Spinal cord (tissue), 10 donors: ENCODE data around the gene ZNF582. TPM values are rescaled to one million over a fixed set of nuclear protein-coding genes. Genes with fewer than 3 reads are reported as not detected.
"Not testable (repeated sequence)": the region's sequence is repeated elsewhere in the genome, so short reads cannot be mapped to it uniquely, and the experiment has no call there.

Experiments
- DNase-seq, 6 donors: peaks; one replicate each; pipeline versions ENCODE4 v3.0.0 to v3.0.0-alpha.2; 2013 to 2015; ENCODE audit warnings: low spot score in 6 of 6, low read depth in 4 of 6
- H3K27ac ChIP-seq: one replicate; pipeline ENCODE4 v1.5.1; 2013; ENCODE audit warnings: low read depth, low read length, control low read depth
- H3K27me3 ChIP-seq: one replicate; pipeline ENCODE4 v1.6.1; 2013; ENCODE audit warnings: low read length; ENCODE audit not compliant: control insufficient read depth, insufficient read depth
- H3K36me3 ChIP-seq: one replicate; pipeline ENCODE4 v1.6.1; 2013; ENCODE audit warnings: low read length; ENCODE audit not compliant: control insufficient read depth, insufficient read depth
- H3K4me1 ChIP-seq: one replicate; pipeline ENCODE4 v1.6.1; 2013; ENCODE audit warnings: low read length; ENCODE audit not compliant: control insufficient read depth, insufficient read depth
- H3K4me3 ChIP-seq: one replicate; pipeline ENCODE4 v1.5.1; 2013; ENCODE audit warnings: low read depth, low read length, control low read depth
- H3K9me3 ChIP-seq: one replicate; pipeline ENCODE4 v1.6.1; 2013; ENCODE audit warnings: low read length; ENCODE audit not compliant: control insufficient read depth, insufficient read depth
- WGBS: methylation state at CpG from one replicate; pipeline ENCODE4 v1.1.5; 2013; ENCODE audit warnings: missing lambda C conversion rate; ENCODE audit not compliant: insufficient coverage; 5-methylcytosine and 5-hydroxymethylcytosine counted together
- polyA plus RNA-seq, 2 donors: library from polyadenylated mRNA; unstranded; fragments of 120-200 nt; gene quantifications; one replicate each; pipeline ENCODE4 v1.2.1, GENCODE V29; 2013; ENCODE audit not compliant: insufficient read length in 2 of 2
- total RNA-seq, 2 donors: library from RNA; depleted of rRNA in 1 of 2; stranded (reverse); fragments of 120-200 nt in 1 of 2; fragments of >200 nt in 1 of 2; gene quantifications; one replicate each; pipeline versions ENCODE4 v1.2.3 to v1.2.4, GENCODE V29; 2013 to 2014
- donor health status: healthy.

The ZNF582 gene
- total and polyA plus RNA-seq, 4 donors, result 5.3 to 8.7 (median 7.5) TPM

DNA sequence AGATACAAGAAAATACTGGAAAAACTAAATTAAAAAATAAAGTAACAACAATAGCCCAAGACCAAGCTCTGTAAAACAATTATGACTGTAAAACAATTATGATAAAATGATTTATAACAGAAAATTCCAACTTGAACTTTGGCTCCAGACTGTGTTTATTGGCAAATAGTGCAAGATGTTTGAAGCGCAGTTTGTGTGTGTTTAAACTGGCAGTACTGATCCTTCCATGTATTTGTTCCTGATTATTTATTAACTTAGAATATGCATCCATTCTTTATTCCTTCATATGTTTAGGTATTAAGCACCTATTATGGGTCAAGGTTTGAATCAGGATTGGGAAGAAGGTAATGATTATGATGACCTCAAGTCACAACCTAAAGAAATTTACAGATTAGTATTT, 37.8 kb downstream of the ZNF582 start:
- H3K4me3 ChIP-seq, result no peak overlapping the region
- peaks cover 8% of the 10 kb centered on the region for H3K9me3 ChIP-seq
- H3K36me3 ChIP-seq, result no peaks in the 10 kb centered on the region
- H3K27ac ChIP-seq, result no peak overlapping the region
- no peak for DNase-seq
- no CpG with 5 or more reads among the region's 1 CpG for WGBS
- no peaks in the 10 kb centered on the region for H3K27me3 ChIP-seq
- no peaks in the 10 kb centered on the region for H3K4me1 ChIP-seq

DNA sequence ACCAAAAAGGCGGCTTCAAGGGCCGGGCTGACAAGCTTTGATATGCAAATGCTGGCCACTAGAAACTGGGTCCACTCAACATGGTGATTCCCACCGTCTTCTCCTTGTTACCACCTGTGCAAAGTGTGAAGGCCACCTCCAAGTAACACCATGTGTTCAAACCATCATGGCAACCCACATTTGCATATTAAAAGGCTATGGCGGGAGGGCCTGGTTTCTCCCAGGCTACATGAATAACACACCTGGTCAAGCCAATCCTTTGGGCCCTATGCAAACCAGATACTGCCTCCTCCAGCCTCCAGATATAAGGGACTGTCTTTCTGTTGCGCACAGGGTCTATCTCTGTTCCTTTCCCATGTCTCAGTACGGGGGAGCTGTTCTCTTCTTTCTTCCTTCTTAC, 42.1 kb downstream of the ZNF582 start:
- DNase-seq, result no peak
- Histone ChIP-seq H3K4me3 (no peak overlapping the region), H3K4me1 (no peaks in the 10 kb centered on the region), H3K9me3 (peaks cover 2% of the 10 kb centered on the region), H3K36me3 (no peaks in the 10 kb centered on the region), H3K27ac (no peak overlapping the region), H3K27me3 (no peaks in the 10 kb centered on the region)
- WGBS, result 75% methylated on average over 6 of the region's 6 CpGs

DNA sequence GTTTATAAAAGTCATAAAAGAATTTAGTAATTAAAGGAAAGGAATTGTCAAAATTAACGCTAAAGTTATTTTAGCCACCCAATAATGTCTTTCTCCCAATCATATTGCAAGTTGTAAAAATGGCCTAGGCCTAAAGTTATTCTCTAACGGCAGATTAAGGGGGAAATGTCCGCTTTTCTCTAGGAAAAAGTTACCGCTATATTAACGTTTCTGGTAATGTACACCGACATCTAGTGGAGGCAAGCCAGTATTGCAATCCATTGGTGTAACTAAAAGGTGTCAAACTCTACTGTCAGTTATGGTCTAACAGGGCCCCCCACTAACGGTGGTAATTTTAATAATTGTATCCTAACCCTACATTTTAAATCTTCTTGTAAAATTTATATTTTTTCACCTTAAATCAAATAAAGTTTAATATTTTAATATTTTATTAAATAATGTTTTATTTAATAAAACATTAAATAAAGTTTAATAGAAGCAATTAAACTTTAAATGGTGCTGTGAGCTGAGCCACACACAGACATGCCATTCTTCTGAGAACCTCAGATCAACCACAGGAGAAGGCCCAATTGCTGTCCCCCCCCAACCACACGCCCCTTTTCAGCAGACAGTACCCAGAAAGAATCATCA, 42.8 kb downstream of the ZNF582 start:
- Histone ChIP-seq H3K9me3 (peaks cover 2% of the 10 kb centered on the region), H3K4me1 (no peaks in the 10 kb centered on the region), H3K27ac (no peak overlapping the region), H3K27me3 (no peaks in the 10 kb centered on the region), H3K4me3 (no peak overlapping the region), H3K36me3 (no peaks in the 10 kb centered on the region)
- WGBS, result no CpG with 5 or more reads among the region's 8 CpGs
- peak in 3 of 6 donors; percentile 31 to 80 (median 61) for DNase-seq

DNA sequence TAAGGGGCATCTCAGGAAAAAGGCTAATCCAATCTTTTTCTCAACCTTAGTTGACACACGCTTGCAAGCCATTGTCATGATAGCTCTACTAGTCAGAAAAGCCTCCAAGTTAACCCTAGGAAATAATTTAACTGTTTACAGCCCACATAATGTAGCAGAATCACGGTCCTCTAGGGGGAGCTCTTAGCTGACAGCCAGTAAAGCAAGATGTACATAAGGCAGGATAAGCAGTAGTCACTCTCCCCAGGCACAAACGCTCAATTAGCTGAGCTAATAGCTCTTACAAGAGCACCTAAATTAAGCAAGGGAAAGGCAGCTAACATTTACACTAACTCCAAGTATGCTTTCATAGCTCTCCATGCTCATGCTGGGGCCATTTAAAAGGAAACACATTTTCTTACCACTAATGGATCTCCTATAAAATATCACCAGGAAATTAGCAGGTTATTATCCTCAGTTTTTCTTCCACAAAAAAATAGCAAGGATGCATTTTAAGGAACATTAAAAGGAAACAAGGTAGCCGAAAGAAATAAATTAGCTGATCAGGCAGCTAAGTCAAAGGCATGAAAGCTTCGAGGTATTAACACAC, 45.0 kb downstream of the ZNF582 start:
- H3K4me3 ChIP-seq, result no peak overlapping the region
- WGBS, result 30% methylated on average over 4 of the region's 5 CpGs
- no peak for DNase-seq

DNA sequence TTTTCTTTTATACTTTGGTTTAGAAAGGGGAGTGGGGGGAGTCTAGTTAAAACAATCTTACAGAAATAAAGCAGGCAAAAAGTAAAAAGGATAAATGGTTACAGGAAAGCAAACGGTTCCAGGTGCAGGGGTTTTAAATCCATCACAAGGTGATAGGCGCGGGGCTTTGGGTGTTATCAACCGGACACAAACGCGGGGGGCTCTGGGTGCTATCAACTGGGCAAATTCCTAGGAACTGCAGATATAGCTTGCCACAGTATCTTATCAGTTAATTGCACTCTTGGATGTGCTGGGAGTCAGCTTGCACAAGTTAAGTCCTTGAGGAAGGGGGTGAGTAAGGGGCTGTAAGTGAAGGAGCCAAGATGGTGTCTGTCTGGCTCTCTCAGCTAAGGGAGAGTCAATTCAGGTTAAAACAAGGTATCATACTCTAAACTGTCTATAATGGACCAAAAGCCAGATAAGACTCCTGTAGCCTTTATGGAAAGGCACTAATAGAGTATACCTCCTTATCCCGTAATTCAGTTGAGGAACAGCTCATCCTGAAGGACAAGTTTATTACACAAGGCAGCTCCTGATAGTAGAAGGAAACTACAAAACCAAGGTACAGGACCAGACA, 46.1 kb downstream of the ZNF582 start:
- H3K27me3 ChIP-seq, result no peaks in the 10 kb centered on the region
- H3K27ac ChIP-seq, result no peak overlapping the region
- H3K4me3 ChIP-seq, result no peak overlapping the region
- DNase-seq, result no peak
- WGBS, result 84% methylated on average over 5 of the region's 7 CpGs
- peaks cover 7% of the 10 kb centered on the region for H3K9me3 ChIP-seq
- H3K36me3 ChIP-seq, result no peaks in the 10 kb centered on the region
- H3K4me1 ChIP-seq, result no peaks in the 10 kb centered on the region

More for the DNA sequence above, 45.0 kb downstream of the ZNF582 start:
- no peaks in the 10 kb centered on the region for H3K36me3 ChIP-seq
- peaks cover 2% of the 10 kb centered on the region for H3K9me3 ChIP-seq
- H3K27ac ChIP-seq, result no peak overlapping the region
- H3K4me1 ChIP-seq, result no peaks in the 10 kb centered on the region
- no peaks in the 10 kb centered on the region for H3K27me3 ChIP-seq

DNA sequence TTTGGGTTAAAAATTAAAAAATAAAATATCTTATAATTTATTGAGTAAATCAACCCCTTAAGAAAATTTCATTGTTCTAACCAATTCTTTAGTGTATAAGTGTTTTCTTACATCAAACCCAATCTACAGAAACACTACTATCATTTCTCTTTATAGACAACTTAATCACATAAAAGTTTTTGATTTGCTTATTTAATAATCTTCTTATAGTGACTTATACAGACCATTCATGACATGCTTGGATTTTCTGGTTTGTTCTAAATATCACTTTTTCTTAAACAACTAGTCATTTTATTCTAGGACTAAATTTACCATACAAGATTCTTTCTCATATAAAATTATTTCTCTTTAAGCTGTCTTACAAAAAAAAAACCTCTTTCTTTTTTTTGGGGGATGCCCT, 51.4 kb downstream of the ZNF582 start:
- Histone ChIP-seq H3K27ac (no peak overlapping the region), H3K36me3 (no peaks in the 10 kb centered on the region), H3K9me3 (peaks cover 18% of the 10 kb centered on the region), H3K4me3 (no peak overlapping the region), H3K4me1 (no peaks in the 10 kb centered on the region), H3K27me3 (no peaks in the 10 kb centered on the region)
- DNase-seq, result no peak

DNA sequence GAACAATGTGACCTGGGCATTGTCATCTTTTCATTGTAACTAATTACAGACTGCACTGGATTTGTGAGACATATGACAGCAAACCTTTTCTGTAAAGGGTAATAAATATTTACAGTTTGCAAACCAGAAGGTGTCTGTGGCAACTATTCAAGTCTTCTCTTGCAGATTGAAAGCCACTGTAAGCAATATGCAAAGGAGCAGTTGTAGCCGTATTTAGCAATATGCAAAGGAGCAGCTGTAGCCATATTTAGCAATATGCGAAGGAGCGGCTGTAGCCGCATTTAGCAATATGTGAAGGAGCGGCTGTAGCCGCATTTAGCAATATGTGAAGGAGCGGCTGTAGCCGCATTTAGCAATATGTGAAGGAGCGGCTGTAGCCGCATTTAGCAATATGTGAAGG, 54.3 kb downstream of the ZNF582 start:
- not testable (repeated sequence) for H3K36me3 ChIP-seq, H3K27me3 ChIP-seq, H3K4me1 ChIP-seq, H3K27ac ChIP-seq, H3K4me3 ChIP-seq, DNase-seq
- peaks cover 17% of the 10 kb centered on the region for H3K9me3 ChIP-seq
- WGBS, result no CpG with 5 or more reads among the region's 10 CpGs

DNA sequence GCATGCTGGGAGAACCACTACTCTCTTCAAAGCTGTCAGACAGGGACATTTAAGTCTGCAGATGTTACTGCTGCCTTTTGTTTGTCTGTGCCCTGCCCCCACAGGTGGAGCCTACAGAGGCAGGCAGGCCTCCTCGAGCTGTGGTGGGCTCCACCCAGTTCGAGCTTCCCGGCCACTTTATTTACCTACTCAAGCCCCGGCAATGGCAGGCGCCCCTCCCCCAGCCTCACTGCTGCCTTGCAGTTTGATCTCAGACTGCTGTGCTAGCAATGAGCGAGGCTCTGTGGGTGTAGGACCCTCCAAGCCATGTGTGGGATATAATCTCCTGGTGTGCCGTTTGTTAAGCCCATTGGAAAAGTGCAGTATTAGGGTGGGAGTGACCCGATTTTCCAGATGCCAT, 56.3 kb downstream of the ZNF582 start:
- H3K27me3 ChIP-seq, H3K4me3 ChIP-seq, DNase-seq, H3K27ac ChIP-seq, H3K4me1 ChIP-seq, H3K36me3 ChIP-seq: not testable (repeated sequence)
- WGBS, result 96% methylated on average over 5 of the region's 8 CpGs
- H3K9me3 ChIP-seq, result peaks cover 11% of the 10 kb centered on the region

DNA sequence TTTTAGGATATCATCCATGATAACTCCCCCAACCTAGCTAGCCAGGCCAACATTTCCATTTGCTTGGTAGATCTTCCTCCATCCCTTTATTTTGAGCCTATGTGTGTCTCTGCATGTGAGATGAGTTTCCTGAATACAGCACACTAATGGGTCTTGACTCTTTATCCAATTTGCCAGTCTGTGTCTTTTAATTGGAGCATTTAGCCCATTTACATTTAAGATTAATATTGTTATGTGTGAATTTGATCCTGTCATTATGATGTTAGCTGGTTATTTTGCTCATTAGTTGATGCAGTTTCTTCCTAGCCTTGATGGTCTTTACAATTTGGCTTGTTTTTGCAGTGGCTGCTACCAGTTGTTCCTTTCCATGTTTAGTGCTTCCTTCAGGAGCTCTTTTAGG, 58.0 kb downstream of the ZNF582 start:
- H3K4me1 ChIP-seq, H3K27me3 ChIP-seq, H3K36me3 ChIP-seq, H3K4me3 ChIP-seq, H3K9me3 ChIP-seq, DNase-seq, H3K27ac ChIP-seq: not testable (repeated sequence)

DNA sequence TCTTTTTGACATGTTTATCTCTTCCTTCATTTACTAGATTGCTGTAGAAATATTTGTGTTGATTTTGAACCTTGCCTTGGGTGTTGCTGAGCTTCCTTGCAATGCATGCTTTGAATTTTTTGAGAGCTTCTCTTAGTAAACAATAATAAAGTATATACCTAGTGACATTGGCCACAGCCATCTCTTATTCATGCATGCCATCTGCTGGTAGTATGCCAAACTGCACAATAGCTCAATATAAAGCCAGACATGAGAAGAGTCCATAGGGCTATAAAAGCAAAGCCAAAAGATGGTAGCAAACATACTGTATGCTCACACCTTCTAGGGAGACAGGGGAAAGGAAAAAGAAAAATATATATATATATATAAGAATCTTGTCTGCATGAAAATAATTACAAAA, 59.8 kb downstream of the ZNF582 start:
- H3K27ac ChIP-seq, result no peak overlapping the region
- no peak overlapping the region for H3K4me3 ChIP-seq
- H3K4me1 ChIP-seq, result no peaks in the 10 kb centered on the region
- no peaks in the 10 kb centered on the region for H3K36me3 ChIP-seq
- DNase-seq, result peak in 3 of 6 donors; percentile 9 to 71 (median 17)
- no peaks in the 10 kb centered on the region for H3K9me3 ChIP-seq
- no peaks in the 10 kb centered on the region for H3K27me3 ChIP-seq
